Measurements from ENCODE around the gene CCNG2. TPM values are rescaled to one million over a fixed set of nuclear protein-coding genes. Genes with fewer than 3 reads are reported as not detected.

CCNG2 gene
- total and polyA plus RNA-seq, 2 of the 4 experiments (the other 2 are of a cell fraction) = 11.3 to 14.9 TPM

DNA sequence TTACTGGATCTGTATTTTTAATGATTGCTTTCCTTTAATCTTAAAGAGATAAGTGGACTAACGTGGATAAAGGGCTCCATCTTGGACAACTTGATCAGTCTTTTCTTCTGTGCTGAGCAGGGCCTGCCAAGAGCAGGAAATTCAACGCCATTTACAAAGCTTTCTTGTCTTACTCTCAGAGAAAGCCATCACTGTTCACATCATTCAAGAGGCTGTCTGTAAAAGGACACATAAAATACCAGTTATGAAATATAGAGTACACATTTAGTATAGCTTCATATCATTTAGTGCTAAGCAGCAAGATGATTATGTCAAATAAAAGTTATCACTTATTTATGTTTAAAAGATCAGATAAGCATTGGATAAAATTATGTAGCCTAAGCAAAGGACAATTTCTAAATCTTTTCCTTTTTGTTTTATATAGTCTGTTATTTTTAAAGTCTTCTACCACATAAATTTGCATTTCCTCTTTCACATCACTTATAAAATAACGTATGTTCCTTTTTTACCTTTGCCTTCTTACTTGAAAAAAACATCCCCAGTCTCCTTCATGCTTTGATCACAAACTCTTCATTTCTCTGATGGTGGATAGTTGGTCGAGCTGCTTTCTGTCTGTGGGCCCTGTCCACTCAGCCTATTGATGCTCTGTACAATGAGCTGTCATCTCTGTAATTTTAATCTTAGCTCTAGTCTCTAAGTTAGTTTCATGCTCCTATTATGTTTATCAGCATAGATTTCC lies 2.1 kb upstream of the CCNG2 start (continued):
- no peak for TF ChIP-seq RCOR1 (IDR thresholded peaks at IDR 0.05; ENCODE audit: insufficient replicate concordance, low read length)

DNA sequence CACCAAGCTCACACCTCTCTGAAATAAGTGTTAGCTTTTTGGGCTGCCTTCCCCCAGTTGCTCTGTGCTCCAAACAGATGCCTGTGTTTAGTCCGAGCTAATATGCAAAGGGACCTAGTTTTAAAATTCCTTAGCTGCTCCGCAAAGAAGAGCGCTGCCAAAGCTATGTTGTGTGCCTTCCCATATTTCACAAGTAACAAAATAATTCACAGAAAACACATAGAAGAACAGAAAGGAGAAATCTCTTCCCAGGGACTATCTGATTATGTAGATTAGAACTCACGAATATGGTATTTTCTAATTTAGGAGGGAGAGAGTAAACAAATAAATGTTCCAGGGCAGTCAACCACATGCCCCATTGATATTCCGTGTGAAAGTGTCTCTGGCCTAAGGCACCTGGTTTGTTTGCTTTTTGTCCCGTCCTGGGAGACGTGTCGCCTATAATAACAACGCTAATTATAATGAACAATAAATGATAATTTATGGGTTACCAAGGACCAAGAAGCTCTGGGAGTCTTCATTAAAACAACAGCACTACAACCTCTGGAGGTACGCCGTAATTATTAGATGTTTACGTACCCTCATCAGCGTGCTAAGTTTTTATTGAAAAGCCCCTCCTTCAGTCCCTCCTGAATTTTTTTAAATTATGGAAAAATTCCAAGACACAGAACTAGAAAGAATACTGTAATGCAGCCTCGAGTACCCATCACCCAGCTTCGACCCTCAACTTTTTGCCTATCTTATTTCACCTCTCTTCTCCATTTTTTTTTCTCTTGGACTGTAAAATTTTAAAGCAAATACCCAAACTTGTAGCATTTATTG lies 1.2 kb upstream of the CCNG2 start:
- peak overlapping the region in 1 of 2 experiments; percentile 12; a peak in 1 of 4 replicates for H4K8ac ChIP-seq (ENCODE audit: low read depth in 2 of 2, low read length in 2 of 2)
- peaks cover 3% of the 10 kb centered on the region; the same call in 1 of the 2 replicates for H3K36me3 ChIP-seq (ENCODE audit: control insufficient read depth, insufficient read depth, low read length)
- peaks cover 7% of the 10 kb centered on the region for H4K20me1 ChIP-seq (ENCODE audit: insufficient read depth, low read length)
- H3K4ac ChIP-seq (ENCODE audit: low read depth, low read length) = no peak overlapping the region
- no peak overlapping the region for H4K5ac ChIP-seq (ENCODE audit: low read depth, low read length)
- H3K4me3 ChIP-seq (ENCODE audit: insufficient read depth, low read depth, low read length) = peak overlapping the region; percentile 51
- H2AK5ac ChIP-seq (ENCODE audit: low read depth, low read length) = no peak overlapping the region
- H3K18ac ChIP-seq (ENCODE audit: low read depth, low read length) = no peak overlapping the region
- dilution Hi-C loops (cut with HindIII; ENCODE audit: low sequenced_read_pairs, unreplicated experiment) = no loop called here
- no peak overlapping the region for H3K56ac ChIP-seq (ENCODE audit: extremely low read depth, insufficient read depth, low read length)
- no TSS peak for BruUV-seq (replicated peaks)
- H3K27me3 ChIP-seq (ENCODE audit: control insufficient read depth, insufficient read depth, low read length) = peaks cover 6% of the 10 kb centered on the region
- POLR2A ChIA-PET (ENCODE audit: unreplicated experiment) = no interaction called here
- no peak overlapping the region for H3K14ac ChIP-seq (replicated peaks; ENCODE audit: low read depth, low read length)
- no peak overlapping the region for H4K91ac ChIP-seq (ENCODE audit: insufficient read depth, low read depth, low read length)
- H3K27ac ChIP-seq (ENCODE audit: insufficient read depth, low read length) = no peak overlapping the region
- in situ Hi-C loops (cut with MboI; ENCODE audit: low sequenced_read_pairs) = loop anchor here (25.0 kb wide), 1 partner anchor 394 kb away; no protein-coding TSS in a partner anchor
- H3K4me1 ChIP-seq (ENCODE audit: control insufficient read depth, insufficient read depth, low read length) = 0 out of 2 replicates have a peak, but pooled peaks cover 2% of the 10 kb centered on the region
- CTCF ChIA-PET = no interaction called here
- H2AK9ac ChIP-seq (replicated peaks; ENCODE audit: low read depth, low read length, poor library complexity) = no peak overlapping the region
- H3K9me1 ChIP-seq (ENCODE audit: insufficient read depth, low read length) = no peaks in the 10 kb centered on the region
- intact Hi-C loops (cut with micrococcal nuclease) = loop anchor here (1.0 to 5.0 kb wide), 4 partner anchors 81 to 403 kb away; partner anchors contain the start of gene CCNI
- DNase-seq = no peak
- ATAC-seq (ENCODE audit: low read depth) = no peak
- H3K9me3 ChIP-seq (ENCODE audit: control insufficient read depth, insufficient read depth, low read length) = no peaks in the 10 kb centered on the region
- H3K23ac ChIP-seq (ENCODE audit: low read depth, low read length) = no peak overlapping the region
- H3K4me2 ChIP-seq (ENCODE audit: low read depth, low read length) = peak overlapping the region; percentile 83
- no peak overlapping the region for H3K9ac ChIP-seq (ENCODE audit: low read depth, low read length)
- H3K79me1 ChIP-seq (ENCODE audit: low read depth in 1 of 2, low read length in 2 of 2) = peaks cover 8 to 16% of the 10 kb centered on the region in 2 experiments; a peak in 3 of 4 replicates
- no peak overlapping the region for H2BK5ac ChIP-seq (ENCODE audit: low read depth, low read length, poor library complexity, severe bottlenecking)
- no peak overlapping the region for H2BK20ac ChIP-seq (ENCODE audit: low read depth, low read length)
- H2AFZ ChIP-seq (replicated peaks; ENCODE audit: low read length, poor library complexity) = no peak overlapping the region
- WGBS, 2 experiments (ENCODE audit: extremely low coverage in 2 of 2, insufficient read length in 1 of 2) = no CpG with 5 or more reads among the region's 15 CpGs
- H2BK15ac ChIP-seq (ENCODE audit: low read depth, low read length) = no peak overlapping the region
- H2BK120ac ChIP-seq (ENCODE audit: low read depth, low read length) = no peak overlapping the region
- TF ChIP-seq CHD1 (IDR thresholded peaks at IDR 0.05; ENCODE audit: low read depth, low read length) = no peak
- no peak for TF ChIP-seq MXI1 (IDR thresholded peaks at IDR 0.05; ENCODE audit: borderline replicate concordance, low read depth, low read length)
- TF ChIP-seq SMC3 (IDR thresholded peaks at IDR 0.05; ENCODE audit: low read depth, low read length) = no peak
- TF ChIP-seq RFX5 (IDR thresholded peaks at IDR 0.05; ENCODE audit: low read depth, low read length) = no peak
- TF ChIP-seq MAZ (IDR thresholded peaks at IDR 0.05; ENCODE audit: borderline replicate concordance, low read depth, low read length) = no peak
- TF ChIP-seq, protein P1, sequence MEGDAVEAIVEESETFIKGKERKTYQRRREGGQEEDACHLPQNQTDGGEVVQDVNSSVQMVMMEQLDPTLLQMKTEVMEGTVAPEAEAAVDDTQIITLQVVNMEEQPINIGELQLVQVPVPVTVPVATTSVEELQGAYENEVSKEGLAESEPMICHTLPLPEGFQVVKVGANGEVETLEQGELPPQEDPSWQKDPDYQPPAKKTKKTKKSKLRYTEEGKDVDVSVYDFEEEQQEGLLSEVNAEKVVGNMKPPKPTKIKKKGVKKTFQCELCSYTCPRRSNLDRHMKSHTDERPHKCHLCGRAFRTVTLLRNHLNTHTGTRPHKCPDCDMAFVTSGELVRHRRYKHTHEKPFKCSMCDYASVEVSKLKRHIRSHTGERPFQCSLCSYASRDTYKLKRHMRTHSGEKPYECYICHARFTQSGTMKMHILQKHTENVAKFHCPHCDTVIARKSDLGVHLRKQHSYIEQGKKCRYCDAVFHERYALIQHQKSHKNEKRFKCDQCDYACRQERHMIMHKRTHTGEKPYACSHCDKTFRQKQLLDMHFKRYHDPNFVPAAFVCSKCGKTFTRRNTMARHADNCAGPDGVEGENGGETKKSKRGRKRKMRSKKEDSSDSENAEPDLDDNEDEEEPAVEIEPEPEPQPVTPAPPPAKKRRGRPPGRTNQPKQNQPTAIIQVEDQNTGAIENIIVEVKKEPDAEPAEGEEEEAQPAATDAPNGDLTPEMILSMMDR (conservative IDR thresholded peaks at IDR 0.05; ENCODE audit: low read depth, low read length) = no peak
- no peak for TF ChIP-seq BHLHE40 (IDR thresholded peaks at IDR 0.05; ENCODE audit: low read depth, low read length)
- no peak for TF ChIP-seq NFE2L2 (IDR thresholded peaks at IDR 0.05; ENCODE audit: low read depth, low read length)
- no peak for TF ChIP-seq RCOR1 (IDR thresholded peaks at IDR 0.05; ENCODE audit: insufficient replicate concordance, low read length)
- TF ChIP-seq CEBPB (IDR thresholded peaks at IDR 0.05; ENCODE audit: low read depth, low read length) = no peak
- TF ChIP-seq, protein P2, sequence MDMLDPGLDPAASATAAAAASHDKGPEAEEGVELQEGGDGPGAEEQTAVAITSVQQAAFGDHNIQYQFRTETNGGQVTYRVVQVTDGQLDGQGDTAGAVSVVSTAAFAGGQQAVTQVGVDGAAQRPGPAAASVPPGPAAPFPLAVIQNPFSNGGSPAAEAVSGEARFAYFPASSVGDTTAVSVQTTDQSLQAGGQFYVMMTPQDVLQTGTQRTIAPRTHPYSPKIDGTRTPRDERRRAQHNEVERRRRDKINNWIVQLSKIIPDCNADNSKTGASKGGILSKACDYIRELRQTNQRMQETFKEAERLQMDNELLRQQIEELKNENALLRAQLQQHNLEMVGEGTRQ (IDR thresholded peaks at IDR 0.05; ENCODE audit: low read depth, low read length) = no peak
- TF ChIP-seq FOS (IDR thresholded peaks at IDR 0.05; ENCODE audit: low read depth, low read length) = no peak

Data from IMR-90 (cell line).